Lung microvascular endothelial cell (primary cell): ENCODE results near the gene SLC35F3. TPM values are rescaled to one million over a fixed set of nuclear protein-coding genes. Genes with fewer than 3 reads are reported as not detected.
"Not testable (repeated sequence)": the region's sequence is repeated elsewhere in the genome, so short reads cannot be mapped to it uniquely, and the experiment has no call there.

Experiments
- DNase-seq, 2 donors: peaks; one replicate each; pipeline versions ENCODE4 v3.0.0 to v3.0.0-alpha.2; 2010; ENCODE audit warnings: low read depth in 2 of 2
- total RNA-seq: library from RNA; depleted of rRNA; stranded (reverse); fragments of >200 nt; gene quantifications from 2 replicates; pipeline ENCODE4 v1.2.1, GENCODE V29; 2014

The SLC35F3 gene
- total RNA-seq, 1 donor from 2014 or later: not detected

DNA sequence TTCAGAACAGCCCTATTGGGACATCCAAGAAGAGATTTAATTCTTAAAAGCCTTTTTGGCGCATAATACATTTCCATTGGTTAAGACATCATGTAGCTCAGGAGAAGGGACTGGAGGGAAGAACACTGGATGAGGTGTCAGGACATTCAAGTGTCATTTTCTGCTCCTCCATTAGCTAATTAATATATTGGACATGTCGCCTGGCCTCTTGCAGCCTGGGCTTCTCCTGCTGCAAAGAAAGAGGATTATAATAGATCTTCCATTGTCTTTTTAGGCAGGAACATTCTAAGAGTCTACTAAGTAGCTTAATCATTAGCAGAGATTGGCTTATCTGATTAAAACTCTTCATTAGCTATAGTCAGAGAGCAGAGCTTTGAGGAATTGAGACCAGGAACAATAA is 317.1 kb downstream of the SLC35F3 start:
- no peak for DNase-seq

DNA sequence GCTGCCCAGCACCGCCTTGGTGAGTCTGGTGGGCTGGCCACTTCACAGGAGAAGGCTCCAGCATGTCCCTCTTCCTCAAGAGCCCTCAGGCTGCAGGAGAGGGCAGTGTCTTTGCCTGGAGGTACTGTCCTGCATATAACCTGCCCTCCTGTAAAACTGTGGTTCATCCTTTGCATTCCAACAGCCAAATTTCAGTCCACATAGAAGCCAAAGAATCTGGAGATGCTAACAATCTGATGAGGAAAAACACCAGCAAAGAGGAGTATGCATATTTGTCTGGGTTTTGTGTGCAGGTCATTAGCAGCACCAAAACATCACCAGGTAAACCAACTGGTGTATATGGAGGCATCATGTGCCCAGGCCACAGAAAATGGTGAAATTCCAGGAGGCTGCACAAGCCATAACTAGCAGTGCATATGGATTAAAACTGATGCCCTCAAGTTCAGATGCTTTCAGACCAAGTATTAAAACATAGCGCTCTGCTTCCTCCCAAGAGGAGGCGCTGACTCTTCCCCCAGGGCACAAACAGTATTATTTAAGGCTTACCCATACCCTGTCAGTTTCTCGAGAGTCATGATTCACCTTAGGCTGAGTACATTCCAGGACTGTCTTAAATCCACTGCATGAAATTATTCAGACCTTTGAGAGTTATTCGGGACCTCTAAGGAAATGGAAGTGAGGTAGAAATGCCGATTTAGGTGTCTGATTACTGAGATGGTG is 318.2 kb downstream of the SLC35F3 start:
- no peak for DNase-seq

DNA sequence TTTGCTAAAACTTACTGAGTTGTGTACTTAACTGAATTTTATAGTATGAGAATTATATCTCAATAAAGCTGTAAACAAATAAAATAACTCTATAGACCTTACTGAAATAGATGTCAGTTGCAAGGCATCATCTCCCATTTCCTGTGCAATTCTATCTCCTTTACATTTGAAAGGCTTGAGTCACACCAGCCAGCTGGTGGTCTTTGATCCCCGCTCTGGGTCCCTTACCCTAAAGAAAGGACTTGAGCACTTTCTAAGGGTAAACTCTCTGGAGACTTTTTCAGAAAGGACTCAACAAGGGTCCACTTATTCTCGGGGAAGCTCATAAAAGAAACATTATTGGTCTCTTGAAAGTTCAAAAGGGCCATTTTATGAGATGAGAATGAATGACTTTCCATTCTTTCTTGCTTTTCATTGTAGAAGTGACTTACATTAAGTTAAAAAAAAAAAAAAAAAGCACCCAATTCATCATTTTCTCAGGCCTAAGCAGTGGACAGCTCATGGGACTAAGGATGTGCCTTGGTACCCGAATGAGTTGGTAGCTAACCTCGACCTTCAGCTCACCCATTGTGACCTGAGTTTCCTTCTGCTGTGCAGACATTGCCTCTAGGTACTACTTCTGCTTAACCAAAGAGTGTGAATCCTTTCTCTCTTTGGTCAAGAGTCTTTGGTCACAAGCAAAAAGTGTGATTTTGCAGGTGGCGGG is 321.8 kb downstream of the SLC35F3 start:
- DNase-seq: no peak

DNA sequence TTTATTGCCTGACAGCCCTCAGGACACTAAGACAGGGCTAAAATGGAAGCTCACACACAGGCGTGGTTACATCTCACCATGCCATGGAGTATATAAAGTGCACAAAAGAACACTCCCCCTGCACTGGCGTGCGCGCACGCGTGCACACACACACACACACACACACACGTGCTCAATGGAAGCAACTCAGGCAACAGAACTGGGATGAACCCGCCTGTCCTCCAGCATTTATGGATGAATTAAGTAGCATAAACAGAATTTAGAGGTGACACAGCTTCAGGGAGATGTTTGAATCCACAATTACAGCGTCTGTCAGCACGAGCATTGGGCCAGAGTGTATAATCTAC is 322.3 kb downstream of the SLC35F3 start:
- no peak for DNase-seq

DNA sequence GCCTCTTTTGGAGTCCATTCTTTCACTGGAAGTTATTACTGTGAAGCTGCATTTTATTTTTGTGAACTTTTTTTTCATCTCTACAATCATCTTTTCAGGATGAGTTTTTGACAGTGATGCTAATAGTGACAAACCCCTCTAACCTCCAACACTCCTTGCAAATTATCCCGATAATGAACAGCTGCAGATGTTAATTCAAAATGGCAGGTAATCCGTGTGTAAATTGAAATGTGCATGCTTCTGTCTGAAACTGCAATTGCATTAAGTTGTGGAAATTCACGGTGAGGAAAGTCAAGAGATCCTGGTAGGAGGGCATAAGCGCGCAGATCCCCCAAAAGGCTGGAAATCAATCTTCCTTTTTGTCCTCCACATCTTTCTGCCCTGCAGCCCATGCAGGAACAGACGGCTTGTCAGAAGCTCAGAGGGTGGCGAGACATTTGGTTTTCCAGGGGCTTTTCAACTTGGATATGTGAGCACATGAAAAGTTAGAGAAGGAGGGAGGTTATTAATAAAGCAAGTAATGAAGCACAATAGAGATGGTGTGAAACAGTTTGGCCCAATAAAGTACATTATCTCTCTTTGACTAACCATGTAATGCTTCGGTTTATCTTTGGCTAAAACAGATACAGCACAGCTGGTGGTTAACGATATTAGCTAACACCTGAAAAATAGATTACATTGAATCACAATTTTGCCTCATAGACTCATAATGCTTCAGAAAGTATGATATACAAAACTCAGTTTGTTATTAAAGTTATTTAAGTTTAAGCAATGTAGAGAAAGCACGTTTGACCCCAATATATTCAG is 325.3 kb downstream of the SLC35F3 start:
- no peak for DNase-seq

DNA sequence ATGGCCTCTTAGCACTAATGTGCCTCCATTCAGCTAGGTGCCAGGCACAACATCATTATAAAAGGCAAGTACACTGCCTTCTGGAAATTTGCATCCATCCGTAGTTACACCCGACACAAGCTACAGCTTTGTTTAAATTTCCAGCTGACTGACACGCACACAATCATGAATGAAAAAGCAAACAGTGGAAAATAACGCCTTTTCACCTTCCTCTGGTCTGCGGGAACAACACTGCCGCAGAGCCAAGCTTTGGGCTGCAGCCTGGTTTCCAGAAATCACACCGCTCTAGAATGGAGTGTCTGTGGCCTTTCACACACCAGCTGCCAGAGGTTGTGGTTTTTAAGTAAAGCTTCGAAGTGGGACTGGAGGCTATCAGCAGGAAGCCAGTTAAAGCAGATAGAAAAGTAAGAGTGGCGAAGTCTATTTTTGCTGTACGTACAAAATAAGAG is 326.0 kb downstream of the SLC35F3 start:
- peak in 1 of 2 donors; percentile 38 for DNase-seq

DNA sequence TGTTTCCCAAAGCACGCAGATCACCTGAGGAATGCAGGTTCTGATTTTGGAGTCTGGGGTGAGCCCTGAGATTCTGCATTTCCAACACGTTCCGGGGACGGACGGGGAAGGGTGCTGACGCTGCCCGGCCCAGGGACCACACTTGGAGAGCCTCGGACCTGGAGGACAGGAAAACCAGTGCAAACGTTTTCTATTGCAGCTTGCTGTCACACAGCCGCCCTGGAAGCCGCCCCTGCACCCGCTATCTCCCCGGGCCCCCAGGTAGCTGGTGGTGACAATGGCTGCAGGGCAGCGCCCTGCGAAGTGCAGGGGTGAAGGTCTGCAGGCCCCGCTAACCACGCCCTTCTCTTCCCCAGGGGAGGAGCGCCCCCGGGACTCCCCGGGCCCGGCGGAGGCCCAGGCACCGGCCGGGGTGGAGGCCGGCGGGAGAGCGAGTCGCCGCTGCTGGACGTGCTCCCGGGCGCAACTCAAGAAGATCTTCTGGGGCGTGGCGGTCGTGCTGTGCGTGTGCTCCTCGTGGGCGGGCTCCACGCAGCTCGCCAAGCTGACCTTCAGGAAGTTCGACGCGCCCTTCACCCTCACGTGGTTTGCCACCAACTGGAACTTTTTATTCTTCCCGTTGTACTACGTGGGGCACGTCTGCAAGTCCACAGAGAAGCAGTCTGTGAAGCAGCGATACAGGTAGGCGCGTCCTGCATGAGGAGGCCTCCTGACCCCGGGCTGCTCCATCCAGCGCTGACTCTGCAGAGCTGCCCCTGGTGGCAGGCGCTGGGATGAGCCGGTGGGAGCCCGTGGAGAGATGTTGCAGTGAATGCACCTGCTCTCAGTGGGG is 326.8 kb downstream of the SLC35F3 start:
- no peak for DNase-seq

DNA sequence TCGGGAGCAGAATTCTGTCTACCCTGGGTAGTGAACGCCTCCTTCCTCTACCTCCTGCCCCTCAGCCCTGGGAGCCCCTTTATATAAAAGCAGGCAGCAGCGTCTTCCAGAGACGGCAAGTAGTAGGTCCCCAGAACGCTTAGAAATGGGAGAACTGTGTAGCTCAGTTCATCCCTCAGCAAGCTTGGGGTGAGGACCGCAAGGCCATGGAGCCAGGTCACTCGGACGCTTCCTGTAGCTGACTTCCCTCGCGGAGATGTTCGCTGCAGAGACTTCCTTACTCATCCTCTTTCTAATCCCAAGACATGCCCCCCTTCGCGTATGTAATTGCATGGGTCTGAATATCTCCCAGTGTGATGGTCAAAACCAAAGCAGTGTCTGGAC is 327.4 kb downstream of the SLC35F3 start:
- no peak for DNase-seq

DNA sequence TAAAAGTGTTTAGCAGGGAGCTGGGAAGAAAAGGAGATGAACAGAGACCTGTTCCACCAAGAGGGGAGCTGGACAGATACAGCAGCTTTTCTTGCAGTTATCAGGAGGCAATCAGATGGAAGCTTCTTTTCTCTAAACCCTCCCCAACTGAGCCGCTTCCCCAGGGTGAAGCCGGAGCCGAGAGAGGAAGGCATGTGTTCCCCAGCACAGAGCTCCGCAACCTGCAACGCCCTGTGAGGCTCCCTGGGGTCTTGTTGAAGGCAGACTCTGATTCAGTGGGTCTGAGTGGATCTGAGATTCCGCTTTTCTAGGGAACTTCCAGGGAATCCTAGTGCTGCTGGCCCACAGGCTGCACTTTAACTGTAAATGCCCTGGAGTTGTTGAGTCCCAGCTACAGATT is 329.7 kb downstream of the SLC35F3 start:
- DNase-seq: no peak

DNA sequence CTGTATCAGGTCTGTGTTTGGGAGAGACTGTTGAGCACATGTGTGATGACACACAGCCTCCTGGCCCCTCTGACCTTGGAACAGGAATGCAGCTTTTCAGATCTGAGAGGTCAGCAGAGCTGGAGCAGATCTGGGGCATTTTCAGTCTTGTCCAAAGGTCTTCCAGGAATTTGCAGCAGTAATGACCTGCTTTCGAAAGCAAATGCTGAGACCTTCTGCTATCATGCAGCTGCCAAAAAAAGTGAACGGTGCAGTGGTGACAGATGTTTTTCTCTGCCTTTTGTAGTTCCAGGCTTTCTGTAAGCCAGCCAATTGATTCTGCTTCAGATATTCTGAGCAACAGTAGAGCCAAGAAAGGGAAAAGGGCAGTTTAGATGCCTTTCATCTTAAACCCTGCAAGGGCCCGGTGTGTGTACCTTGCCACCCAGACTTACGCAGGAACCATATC is 331.0 kb downstream of the SLC35F3 start:
- DNase-seq: no peak

DNA sequence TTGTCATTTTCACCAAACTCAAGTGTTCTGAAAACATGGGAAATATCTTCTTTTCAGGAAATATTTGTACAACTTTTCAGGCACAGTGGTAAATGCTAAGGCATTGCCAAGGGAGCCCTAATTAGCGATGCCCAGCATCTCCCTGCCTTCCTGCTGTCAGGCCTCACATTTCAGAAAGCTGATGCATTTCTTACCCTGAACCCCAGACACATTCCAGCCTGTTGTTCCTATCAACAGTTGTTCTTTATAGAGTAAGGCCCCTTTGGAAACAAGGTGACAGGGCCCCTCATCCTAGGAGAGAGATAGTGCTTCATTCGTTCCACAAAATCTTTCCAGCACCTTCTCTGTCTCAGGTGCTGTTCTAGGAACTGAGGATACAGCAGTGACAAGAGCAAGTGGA is 332.9 kb downstream of the SLC35F3 start:
- no peak for DNase-seq

DNA sequence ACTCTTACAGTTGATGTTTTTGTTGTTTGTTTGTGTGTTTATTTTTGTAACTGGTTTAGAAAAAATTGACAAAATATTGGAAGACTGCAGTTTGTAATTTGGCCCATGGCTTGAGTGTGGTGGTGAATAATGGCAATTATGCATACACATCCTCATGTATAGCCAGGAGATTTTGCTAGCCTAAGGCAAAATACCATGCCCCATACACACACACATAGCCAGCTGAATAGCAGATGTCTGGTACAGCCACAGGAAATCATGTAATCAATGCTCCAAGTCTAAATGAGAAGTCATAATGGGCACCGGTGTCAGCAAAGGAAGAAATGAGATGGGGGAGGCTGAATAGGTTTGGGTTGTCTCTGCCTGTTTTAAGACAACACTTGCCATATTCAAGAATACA is 333.6 kb downstream of the SLC35F3 start:
- DNase-seq: no peak

DNA sequence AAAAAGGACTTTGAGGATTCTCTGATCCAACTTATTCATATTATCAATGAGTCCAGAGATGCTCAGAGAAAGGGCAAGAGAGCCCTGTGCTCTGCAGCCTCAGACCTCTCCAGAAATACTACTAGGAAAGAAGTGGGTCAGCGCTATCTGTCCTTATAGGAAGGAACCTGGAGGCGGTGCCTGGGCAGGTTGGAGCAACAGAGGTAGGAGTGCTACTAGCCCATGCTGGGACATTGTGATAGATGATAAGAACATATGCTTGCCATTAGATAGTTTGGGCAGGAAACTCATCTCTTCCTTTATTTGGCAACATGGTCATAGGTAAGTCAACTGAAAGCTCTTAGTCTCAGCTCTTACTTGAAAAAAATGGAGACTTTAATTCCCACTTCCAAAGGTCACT is 335.0 kb downstream of the SLC35F3 start:
- DNase-seq: no peak

DNA sequence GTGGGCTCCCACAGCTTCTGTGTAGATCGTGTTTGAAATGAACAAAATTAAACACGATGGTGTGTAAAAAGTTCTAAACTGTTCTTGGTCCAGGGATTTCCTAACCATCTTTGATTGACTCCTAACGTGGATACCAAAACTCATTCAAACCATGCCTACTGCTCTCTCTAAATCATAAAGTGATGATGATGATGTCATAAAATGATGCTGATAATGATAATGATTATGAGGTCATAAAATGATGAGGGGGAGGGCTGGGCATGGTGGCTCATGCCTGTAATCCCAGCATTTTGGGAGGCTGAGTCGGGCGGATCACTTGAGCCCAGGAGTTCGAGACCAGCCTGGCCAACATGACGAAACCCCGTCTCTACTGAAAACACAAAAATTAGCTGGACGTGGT is 335.5 kb downstream of the SLC35F3 start:
- DNase-seq: no peak

DNA sequence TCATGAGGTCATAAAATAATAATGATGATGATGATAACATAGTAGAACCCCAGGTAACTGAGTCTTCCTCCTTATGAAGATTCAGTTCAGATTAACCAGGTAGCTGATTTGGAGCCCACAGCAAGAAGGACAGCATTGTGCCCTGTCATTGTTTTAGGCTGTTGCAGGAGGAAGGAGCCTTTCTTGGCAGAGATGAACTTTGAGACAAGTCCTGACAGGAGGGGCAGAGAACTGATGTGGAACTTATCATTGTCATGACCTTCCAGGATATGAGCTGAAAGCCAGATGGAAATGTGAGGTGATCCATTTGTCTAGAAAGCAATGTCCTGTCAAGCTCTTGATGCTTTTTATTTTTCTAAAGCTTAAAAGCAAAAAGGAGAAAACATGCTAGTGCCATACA is 336.2 kb downstream of the SLC35F3 start:
- DNase-seq: no peak

DNA sequence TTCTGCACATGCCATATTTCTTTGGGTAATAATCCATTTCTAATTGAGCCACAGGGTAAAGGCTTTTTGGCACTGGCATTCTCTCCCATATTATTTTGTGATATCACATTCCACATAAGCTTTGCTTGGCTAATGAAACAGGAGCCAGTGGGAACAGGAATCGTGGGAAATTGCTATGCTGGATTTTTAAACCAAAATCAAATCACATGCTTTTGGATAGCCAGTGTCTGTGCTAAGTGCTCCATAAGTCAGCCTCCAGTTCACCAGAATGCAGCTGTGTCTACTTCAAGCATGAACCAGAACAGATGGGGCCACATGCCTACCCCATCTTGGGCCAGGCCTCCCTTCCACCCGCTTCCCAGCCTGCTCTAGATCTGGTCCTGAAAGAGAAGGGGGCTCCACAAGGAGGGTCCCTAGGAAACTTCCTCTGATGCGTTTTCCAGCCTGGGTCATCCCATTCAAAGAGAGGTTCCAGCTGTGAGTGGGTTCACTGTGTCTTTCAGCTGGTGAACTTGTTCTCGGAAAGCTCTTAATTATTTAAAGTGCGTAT is 337.5 kb downstream of the SLC35F3 start:
- no peak for DNase-seq

DNA sequence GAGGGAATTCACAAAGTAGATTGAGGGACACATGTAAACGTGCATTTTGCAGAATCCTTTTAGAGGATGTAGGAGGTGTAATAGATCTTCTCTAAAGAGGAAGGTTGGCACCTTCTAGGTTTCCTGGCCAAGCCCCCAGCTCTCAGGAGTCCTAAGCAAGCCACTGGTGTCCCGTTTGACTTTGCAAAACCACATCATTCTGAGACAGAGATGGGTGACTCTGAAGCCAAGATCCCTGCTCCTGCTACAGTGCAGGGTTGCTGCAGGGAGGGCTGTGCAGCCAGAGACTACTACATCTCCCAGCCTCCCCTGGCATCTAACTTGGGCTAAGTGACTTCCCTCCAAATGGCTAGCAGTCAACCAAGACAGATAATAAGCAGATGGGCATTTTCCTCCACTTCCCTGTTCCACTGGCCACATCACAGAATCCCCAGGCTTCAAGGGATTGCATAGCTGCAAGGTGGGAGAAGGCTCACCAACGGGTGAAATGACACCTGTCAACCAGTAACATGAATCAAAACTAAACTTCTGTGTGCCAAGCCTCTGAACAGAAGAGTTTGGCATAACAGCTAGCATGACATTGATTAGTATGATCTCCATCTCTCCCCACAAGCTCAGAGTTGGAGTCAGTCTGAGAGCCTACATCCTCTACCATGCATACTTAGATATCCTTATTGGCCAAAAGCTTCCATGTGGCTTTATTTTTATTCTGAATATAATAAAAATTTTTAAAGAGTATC is 339.2 kb downstream of the SLC35F3 start:
- no peak for DNase-seq

DNA sequence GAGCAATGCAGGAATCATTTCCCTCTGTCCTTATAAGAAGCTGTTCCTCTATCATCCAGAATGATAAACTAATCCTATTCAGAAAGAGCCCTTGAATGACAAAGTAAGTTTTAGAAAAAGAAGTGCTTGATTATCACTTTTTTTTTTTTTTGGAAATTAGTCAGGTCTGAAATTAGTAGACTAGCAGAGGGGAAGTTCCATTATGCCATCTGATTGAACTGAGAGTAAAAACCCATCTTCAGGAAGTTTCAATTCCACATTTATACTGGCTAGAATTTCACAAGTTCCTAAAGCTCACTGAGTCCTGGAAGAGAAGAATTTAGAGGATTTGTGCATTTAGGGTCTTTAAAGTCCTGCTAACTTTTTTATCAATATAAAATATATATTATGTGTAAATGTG is 340.0 kb downstream of the SLC35F3 start:
- DNase-seq: no peak

DNA sequence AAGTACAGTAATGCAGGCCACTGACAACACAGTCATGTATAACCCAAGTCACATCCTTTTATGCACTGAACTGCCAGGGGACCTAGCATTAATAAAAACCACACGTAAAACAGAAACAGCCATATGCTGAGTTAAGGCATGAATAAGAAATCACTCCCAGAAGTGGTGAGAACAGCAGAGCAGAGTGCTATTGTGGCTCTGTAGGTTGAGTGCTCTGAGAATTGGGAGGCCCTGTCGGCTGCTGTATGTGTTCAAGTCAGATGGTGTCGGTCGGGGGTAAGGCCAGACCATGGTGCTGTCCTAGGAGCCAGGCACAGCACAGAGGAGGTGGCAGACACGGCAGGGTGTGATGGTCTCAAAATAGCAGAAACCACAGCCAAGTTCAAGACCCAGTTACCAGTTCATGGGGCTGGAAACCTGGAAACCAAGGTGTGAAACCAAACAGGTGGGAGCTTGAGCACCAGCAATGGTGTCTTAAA is 342.2 kb downstream of the SLC35F3 start:
- DNase-seq: no peak

DNA sequence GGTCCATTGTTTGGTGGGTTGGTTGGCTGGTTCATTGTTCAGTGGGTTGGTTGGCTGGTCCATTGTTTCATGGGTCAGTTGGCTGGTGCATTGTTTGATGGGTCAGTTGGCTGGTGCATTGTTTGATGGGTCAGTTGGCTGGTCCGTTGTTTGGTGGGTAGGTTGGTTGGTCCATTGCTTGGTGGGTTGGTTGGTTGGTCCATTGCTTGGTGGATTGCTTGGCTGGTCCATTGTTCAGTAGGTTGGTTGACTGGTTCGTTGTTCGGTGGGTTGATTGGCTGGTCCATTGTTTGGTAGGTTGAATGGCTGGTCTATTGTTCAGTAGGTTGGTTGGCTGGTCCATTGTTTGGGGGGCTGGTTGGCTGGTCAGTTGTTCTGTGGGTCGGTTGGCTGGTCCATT is 343.3 kb downstream of the SLC35F3 start:
- not testable (repeated sequence) for DNase-seq
